ENCODE results near the gene CEBPG.

CEBPG gene

DNA sequence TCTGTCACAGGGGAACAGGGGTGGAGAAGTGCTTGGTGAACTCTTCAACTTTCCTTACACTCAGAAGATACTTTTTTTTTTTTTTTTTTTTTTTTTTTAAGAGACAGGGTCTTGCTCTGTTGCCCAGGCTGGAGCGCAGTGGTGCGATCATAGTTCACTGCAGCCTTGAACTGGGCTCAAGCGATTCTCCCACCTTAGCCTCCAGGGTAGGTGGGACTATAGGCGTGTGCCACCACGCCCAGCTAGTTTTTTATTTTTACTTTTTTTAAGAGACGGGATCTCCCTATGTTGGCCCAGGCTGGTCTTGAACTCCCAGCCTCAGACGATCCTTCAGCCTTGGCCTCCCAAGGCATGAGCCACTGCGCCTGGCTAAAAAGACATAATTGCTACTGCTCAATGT, 11.5 kb downstream of the CEBPG start:
- TF ChIP-seq, protein P1, sequence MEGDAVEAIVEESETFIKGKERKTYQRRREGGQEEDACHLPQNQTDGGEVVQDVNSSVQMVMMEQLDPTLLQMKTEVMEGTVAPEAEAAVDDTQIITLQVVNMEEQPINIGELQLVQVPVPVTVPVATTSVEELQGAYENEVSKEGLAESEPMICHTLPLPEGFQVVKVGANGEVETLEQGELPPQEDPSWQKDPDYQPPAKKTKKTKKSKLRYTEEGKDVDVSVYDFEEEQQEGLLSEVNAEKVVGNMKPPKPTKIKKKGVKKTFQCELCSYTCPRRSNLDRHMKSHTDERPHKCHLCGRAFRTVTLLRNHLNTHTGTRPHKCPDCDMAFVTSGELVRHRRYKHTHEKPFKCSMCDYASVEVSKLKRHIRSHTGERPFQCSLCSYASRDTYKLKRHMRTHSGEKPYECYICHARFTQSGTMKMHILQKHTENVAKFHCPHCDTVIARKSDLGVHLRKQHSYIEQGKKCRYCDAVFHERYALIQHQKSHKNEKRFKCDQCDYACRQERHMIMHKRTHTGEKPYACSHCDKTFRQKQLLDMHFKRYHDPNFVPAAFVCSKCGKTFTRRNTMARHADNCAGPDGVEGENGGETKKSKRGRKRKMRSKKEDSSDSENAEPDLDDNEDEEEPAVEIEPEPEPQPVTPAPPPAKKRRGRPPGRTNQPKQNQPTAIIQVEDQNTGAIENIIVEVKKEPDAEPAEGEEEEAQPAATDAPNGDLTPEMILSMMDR (IDR thresholded peaks at IDR 0.05; ENCODE audit: borderline replicate concordance, insufficient read depth, low read depth, low read length) = no peak
- H3K4me3 ChIP-seq (ENCODE audit: low read depth, low read length) = no peak overlapping the region

DNA sequence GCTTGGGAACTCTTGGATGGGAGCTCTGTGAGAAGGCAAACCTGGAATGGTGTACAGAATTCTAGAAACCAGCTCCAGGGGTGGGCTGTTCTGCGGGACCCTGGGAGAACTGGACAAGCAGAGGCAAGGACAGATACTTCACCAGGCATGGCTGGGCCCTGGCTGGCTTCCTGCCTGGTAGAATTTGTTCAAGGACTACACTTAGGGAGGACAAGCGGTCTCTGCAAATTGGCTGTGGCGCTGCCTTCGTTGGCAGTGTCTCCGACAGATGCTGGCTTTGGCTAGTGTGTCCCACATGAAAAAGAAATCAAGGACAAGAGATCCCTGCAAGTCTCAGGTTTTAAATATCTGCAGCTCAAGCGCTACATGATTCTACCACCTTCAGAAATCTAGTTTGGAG, 12.4 kb downstream of the CEBPG start:
- H3K4me3 ChIP-seq (ENCODE audit: low read depth, low read length) = no peak overlapping the region
- TF ChIP-seq, protein P1 (IDR thresholded peaks at IDR 0.05; ENCODE audit: borderline replicate concordance, insufficient read depth, low read depth, low read length) = no peak

DNA sequence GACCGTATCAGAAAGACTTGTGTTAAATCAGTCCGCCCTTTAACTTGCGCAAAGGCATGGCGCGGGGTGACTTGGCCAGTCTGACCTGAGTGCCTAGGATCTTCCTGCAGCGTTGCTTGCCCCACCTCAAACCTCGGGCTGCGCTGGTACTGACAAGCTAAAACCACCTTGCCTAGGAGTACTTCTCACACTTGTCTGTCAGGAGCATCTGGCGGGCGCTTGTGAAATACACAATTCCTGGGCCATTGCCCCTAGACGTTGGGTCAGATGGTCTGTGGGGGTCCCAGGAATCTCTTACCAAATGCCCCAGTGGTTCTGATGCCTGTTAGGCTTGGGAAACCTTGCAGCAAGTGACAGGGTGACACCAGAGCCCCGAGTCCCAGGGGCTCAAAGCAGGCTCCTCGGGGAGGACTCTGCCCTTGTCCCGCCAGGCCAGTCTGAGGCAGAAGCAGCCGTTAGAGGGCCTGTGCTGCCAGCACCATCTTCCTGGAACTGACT, 12.9 kb downstream of the CEBPG start:
- TF ChIP-seq, protein P1 (IDR thresholded peaks at IDR 0.05; ENCODE audit: borderline replicate concordance, insufficient read depth, low read depth, low read length) = no peak
- H3K4me3 ChIP-seq (ENCODE audit: low read depth, low read length) = no peak overlapping the region

- no peak overlapping the region for H3K4me3 ChIP-seq (ENCODE audit: low read depth, low read length)
- TF ChIP-seq, protein P1 (IDR thresholded peaks at IDR 0.05; ENCODE audit: borderline replicate concordance, insufficient read depth, low read depth, low read length) = no peak
These were observed 14.1 kb downstream of the CEBPG start for GRCh38 chr19:33387351-33388230.

DNA sequence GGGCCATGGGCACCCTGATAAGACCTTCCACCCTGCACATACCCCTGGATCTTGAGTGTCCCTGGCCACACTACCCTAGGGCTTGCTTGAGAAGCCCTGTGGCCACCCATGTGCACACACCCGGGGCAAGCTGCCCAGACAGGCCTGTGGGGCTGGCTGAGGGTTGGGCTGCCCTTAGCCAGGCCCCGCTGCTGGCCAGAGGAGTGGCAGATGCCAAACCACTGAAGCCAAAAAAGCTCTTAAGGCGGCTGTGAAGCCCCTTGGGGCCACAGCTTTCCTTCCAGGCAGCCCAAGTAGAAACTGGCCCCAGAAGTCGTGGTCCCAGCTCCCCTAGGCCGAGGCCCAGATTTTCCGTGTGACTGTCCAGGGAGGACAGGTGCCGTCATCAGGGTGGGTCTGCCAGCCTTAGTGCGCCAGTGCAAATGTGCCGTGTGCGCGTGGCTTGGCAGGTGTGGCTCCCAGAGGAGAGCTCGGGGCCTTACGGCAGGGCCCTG, 14.8 kb downstream of the CEBPG start:
- TF ChIP-seq, protein P1 (IDR thresholded peaks at IDR 0.05; ENCODE audit: borderline replicate concordance, insufficient read depth, low read depth, low read length) = no peak
- H3K4me3 ChIP-seq (ENCODE audit: low read depth, low read length) = no peak overlapping the region

DNA sequence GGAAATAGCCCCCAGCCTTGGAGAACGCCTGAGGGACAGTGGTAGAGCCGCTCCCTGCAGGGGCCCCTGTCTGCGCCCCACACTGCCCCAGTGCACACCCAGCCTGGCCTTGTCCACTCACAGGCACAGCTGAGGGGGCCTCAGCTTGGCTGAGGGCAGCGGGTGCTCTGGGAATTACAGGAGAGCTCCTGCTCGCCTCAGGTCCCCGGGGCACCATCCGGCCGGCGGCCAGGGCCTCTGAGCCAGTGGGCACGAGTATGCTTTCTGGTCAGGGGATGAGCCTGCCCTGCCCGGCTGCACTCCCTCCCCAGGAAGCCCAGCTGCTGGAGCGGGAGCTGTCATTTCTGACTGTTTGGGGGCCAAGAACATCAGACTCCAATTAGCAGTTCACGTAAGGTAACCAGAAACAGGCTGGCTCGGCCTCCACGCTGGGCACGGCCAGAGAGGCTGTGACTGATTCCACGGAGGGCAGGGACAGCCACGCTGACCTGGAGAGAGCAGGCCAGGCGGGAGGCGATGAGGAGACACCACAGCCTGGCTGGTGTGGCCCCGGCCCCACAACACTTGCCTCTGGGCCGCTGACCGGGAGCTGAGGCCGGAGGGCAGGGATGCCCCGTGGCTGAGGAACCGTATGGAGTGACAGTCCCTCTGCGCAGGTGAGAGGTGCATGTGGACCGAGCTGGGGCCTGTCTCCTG, 15.4 kb downstream of the CEBPG start:
- no peak overlapping the region for H3K4me3 ChIP-seq (ENCODE audit: low read depth, low read length)
- TF ChIP-seq, protein P1 (IDR thresholded peaks at IDR 0.05; ENCODE audit: borderline replicate concordance, insufficient read depth, low read depth, low read length) = no peak
